Panc1 (cell line): ENCODE results near the gene ZDHHC14. TPM values are rescaled to one million over a fixed set of nuclear protein-coding genes. Genes with fewer than 3 reads are reported as not detected.

Experiments used
- ATAC-seq: fragments of 200-7000 bp; cut with Tn5 transposase; 2 replicates; pipeline ENCODE4 v1.9.1; 2020; ENCODE audit warnings: mild to moderate bottlenecking, moderate library complexity
- BruUV-seq: library from RNA; stranded (reverse); fragments of 400-500 nt; replicated peaks from 2 replicates; lab custom pipeline; 2021; lab: Mats Ljungman, UMichigan
- CTCF ChIA-PET: fragments of 300-600 bp; sonication (Branson Sonifier 250); formaldehyde crosslinking; loops from one replicate; lab custom pipeline; 2022; ENCODE audit warnings: antibody characterized with exemption; lab: Charles Lee
- POLR2A ChIA-PET: fragments of 300-600 bp; sonication (Branson Sonifier 250); formaldehyde crosslinking; loops from one replicate; lab custom pipeline; 2022; ENCODE audit warnings: antibody characterized with exemption; lab: Charles Lee
- DNase-seq: peaks from one replicate; pipeline ENCODE4 v3.0.0-alpha.2; 2010; ENCODE audit warnings: low read depth, low spot score
- H3K27ac ChIP-seq: 2 replicates; pipeline ENCODE4 v1.5.1; 2011; ENCODE audit warnings: mild to moderate bottlenecking, low read length, inconsistent platforms
- H3K27me3 ChIP-seq: fragments of 200-500 bp; sonication (Bioruptor generic); 2 replicates; pipeline ENCODE4 v1.6.0; 2014; ENCODE audit warnings: low read length, inconsistent platforms; ENCODE audit not compliant: control insufficient read depth, insufficient read depth
- H3K36me3 ChIP-seq: fragments of 200-500 bp; sonication (Bioruptor generic); 2 replicates; pipeline ENCODE4 v1.5.1; 2014; ENCODE audit warnings: inconsistent platforms, mild to moderate bottlenecking, low read length, moderate library complexity; ENCODE audit not compliant: control insufficient read depth, insufficient read depth
- H3K4me1 ChIP-seq: 2 replicates; pipeline ENCODE4 v1.5.1; 2011; ENCODE audit warnings: inconsistent platforms, mild to moderate bottlenecking, low read length, moderate library complexity; ENCODE audit not compliant: control insufficient read depth, insufficient read depth
- H3K4me3 ChIP-seq, 2 experiments: 2 replicates each; pipeline ENCODE4 v1.5.1; 2011 to 2012; ENCODE audit warnings: low read depth in 2 of 2, low read length in 2 of 2, mild to moderate bottlenecking in 2 of 2, inconsistent platforms in 1 of 2, moderate library complexity in 1 of 2
- H3K9me3 ChIP-seq: fragments of 200-500 bp; sonication (Bioruptor generic); 2 replicates; pipeline ENCODE4 v1.5.1; 2014; ENCODE audit warnings: low read depth, mild to moderate bottlenecking, inconsistent platforms, low read length, moderate library complexity; ENCODE audit not compliant: control insufficient read depth, insufficient read depth
- POLR2AphosphoS5 ChIP-seq: IDR thresholded peaks from 2 replicates; pipeline ENCODE4 v1.6.1; 2012; ENCODE audit warnings: mild to moderate bottlenecking, low read depth, low read length, moderate library complexity
- REST ChIP-seq, 2 experiments: IDR thresholded peaks; 2 replicates each; pipeline ENCODE4 v1.6.1; 2011 to 2012; ENCODE audit warnings: low read depth in 2 of 2, control low read depth in 1 of 2, low read length in 1 of 2, mild to moderate bottlenecking in 1 of 2, moderate library complexity in 1 of 2; ENCODE audit not compliant: insufficient read depth in 1 of 2
- SIN3A ChIP-seq: IDR thresholded peaks from 2 replicates; pipeline ENCODE4 v1.6.1; 2012; ENCODE audit warnings: low read depth, mild to moderate bottlenecking, low read length, moderate library complexity, borderline replicate concordance; ENCODE audit not compliant: insufficient read depth
- TCF7L2 ChIP-seq: IDR thresholded peaks from 2 replicates; pipeline ENCODE4 v1.6.1; 2011; ENCODE audit warnings: mild to moderate bottlenecking, low read depth, low read length, inconsistent platforms
- in situ Hi-C: cut with HindIII; loops from 2 replicates; pipeline ENCODE4 v1.10.0; 2016; ENCODE audit warnings: low sequenced_read_pairs, low pct_unique_long_range_greater_than_20kb
- intact Hi-C: fragments of 100-400 bp; cut with micrococcal nuclease; formaldehyde crosslinking; loops from one replicate; pipeline ENCODE4 v1.10.0; 2022; ENCODE audit not compliant: unreplicated experiment
- total RNA-seq: library from RNA; stranded (reverse); gene quantifications from one replicate; pipeline ENCODE4 v1.2.1, GENCODE V29; 2021; ENCODE audit not compliant: unreplicated experiment
- TF ChIP-seq, protein P1 (sequence below): fragments of 450-650 bp; IDR thresholded peaks from 2 replicates; pipeline ENCODE4 v1.5.1; 2017; ENCODE audit warnings: mild to moderate bottlenecking

ZDHHC14 gene
- total RNA-seq, 1 experiment from 2014 or later: 19.9 TPM

- H3K27ac ChIP-seq: no peak overlapping the region
- intact Hi-C loops: loop anchor here (10.0 kb wide), 1 partner anchor 208 kb away; the partner anchor contains the start of gene ZDHHC14
- H3K27me3 ChIP-seq: no peaks in the 10 kb centered on the region
- no peak overlapping the region for H3K4me3 ChIP-seq
- BruUV-seq: no TSS peak
- ATAC-seq: no peak
- no peaks in the 10 kb centered on the region for H3K36me3 ChIP-seq
- in situ Hi-C loops: no loop called here
- ChIA-PET POLR2A (no interaction called here), CTCF (no interaction called here)
- no peaks in the 10 kb centered on the region for H3K4me1 ChIP-seq
- TF ChIP-seq REST (IDR thresholded peaks at IDR 0.05; ENCODE audit: insufficient read depth in 1 of 2, low read depth in 2 of 2, low read length in 1 of 2): no peak
- TF ChIP-seq, protein P1, sequence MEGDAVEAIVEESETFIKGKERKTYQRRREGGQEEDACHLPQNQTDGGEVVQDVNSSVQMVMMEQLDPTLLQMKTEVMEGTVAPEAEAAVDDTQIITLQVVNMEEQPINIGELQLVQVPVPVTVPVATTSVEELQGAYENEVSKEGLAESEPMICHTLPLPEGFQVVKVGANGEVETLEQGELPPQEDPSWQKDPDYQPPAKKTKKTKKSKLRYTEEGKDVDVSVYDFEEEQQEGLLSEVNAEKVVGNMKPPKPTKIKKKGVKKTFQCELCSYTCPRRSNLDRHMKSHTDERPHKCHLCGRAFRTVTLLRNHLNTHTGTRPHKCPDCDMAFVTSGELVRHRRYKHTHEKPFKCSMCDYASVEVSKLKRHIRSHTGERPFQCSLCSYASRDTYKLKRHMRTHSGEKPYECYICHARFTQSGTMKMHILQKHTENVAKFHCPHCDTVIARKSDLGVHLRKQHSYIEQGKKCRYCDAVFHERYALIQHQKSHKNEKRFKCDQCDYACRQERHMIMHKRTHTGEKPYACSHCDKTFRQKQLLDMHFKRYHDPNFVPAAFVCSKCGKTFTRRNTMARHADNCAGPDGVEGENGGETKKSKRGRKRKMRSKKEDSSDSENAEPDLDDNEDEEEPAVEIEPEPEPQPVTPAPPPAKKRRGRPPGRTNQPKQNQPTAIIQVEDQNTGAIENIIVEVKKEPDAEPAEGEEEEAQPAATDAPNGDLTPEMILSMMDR: no peak
- no peak for TF ChIP-seq TCF7L2
- TF ChIP-seq SIN3A: no peak
- TF ChIP-seq POLR2AphosphoS5: no peak
- no peak for DNase-seq
- H3K9me3 ChIP-seq: no peaks in the 10 kb centered on the region
These were observed 211.6 kb downstream of the ZDHHC14 start for GRCh38 chr6:157592541-157592940.

- TF ChIP-seq, protein P1: no peak
- no peak for TF ChIP-seq SIN3A
- no peak for TF ChIP-seq POLR2AphosphoS5
- no peak for TF ChIP-seq TCF7L2
- TF ChIP-seq REST (IDR thresholded peaks at IDR 0.05; ENCODE audit: insufficient read depth in 1 of 2, low read depth in 2 of 2, low read length in 1 of 2): no peak
- no peaks in the 10 kb centered on the region for H3K4me1 ChIP-seq
- no peaks in the 10 kb centered on the region for H3K27me3 ChIP-seq
- H3K36me3 ChIP-seq: no peaks in the 10 kb centered on the region
- in situ Hi-C loops (no loop called here), intact Hi-C loops (loop anchor here (10.0 kb wide), 1 partner anchor 208 kb away; the partner anchor contains the start of gene ZDHHC14)
- POLR2A ChIA-PET: no interaction called here
- no peaks in the 10 kb centered on the region for H3K9me3 ChIP-seq
- no peak overlapping the region for H3K27ac ChIP-seq
- DNase-seq: no peak
- no peak overlapping the region for H3K4me3 ChIP-seq
- CTCF ChIA-PET: no interaction called here
- no peak for ATAC-seq
- BruUV-seq: no TSS peak
These were observed 212.0 kb downstream of the ZDHHC14 start for GRCh38 chr6:157592980-157593379.
